Hematopoietic multipotent progenitor cell treated with erythropoietin and hydrocortisone succinate and interleukin-3 and kit ligand, for 15 days (in vitro differentiated cells): ENCODE results near the gene CYP20A1.
A peak's percentile ranks its signal among the peaks of the same experiment; 100 is the strongest.
"Not testable (repeated sequence)": the region's sequence is repeated elsewhere in the genome, so short reads cannot be mapped to it uniquely, and the experiment has no call there.

Source experiments
- DNase-seq: peaks from one replicate; pipeline ENCODE4 v3.0.0-alpha.2; 2015; ENCODE audit warnings: low spot score

CYP20A1 gene

GRCh38 chr2:203282101-203282500 is 43.3 kb downstream of the CYP20A1 start:
- DNase-seq = no peak

DNA sequence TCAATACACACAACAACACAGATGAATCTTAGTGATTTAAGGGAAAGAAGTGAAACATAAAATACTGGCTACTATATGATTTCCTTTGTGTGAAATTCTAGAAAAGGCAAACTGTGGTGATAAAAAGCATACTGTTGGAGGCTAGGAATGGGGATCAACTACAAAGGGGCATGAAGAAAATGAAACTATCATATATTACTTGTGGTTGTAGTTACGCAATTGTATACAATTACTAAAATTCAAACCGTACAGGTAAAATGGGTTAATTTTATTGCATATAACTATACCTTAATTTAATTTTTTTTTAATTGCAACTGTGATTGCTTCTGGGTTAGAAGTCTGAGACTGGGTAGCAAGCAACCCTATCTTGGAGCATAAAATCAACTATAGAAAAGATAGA is 47.7 kb downstream of the CYP20A1 start:
- no peak for DNase-seq

- no peak for DNase-seq
Observed at GRCh38 chr2:203301667-203302066, 62.8 kb downstream of the CYP20A1 start.

DNA sequence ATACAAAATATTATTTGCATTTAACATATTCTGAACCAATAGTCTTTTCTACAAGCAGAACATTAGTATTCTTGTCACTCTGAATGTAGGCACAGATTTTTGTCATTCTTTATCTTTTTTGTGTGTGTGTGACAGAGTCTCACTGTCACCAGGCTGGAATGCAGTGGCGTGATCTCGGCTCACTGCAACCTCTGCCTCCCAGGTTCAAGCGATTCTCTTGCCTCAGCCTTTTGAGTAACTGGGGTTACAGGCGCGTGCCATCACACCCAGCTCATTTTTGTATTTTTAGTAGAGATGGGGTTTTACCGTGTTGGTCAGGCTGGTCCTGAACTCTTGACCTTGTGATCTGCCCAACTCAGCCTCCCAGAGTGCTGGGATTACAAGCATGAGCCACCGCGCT is 63.8 kb downstream of the CYP20A1 start:
- DNase-seq = not testable (repeated sequence)

DNA sequence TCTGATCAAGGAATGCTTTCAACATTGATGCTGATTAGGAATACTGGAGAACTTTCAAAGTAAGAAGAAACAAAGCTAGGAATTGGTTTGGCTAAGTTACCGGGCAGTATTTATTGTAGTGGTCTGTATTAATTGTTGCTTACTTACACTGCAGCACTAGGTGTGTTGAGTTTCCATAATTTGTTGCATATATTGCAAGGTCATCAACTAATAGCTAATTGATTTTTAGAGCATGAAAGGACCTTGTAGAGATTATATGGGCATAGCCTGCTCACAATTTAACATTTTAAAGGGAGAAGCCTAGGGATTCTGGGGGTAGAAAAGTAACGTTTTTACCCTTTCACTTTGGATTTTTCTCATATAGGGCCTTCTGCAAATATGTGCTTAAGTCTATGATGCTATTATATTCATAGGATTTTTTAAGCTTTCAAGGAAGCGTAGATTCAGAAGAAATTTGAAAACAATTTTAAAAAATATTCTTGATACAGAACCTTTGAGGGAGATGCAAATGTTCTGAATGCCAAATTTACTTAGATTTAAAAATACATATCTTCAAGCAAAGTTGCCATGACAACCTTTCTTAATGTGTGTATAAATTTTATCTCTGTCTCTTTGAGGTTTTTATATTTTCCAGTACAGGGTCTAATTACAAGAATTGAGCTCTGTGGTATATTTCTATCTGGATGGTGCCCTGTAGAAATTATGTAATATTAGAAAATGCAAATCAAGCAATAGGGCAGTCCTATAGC is 72.0 kb downstream of the CYP20A1 start:
- no peak for DNase-seq

GRCh38 chr2:203326356-203326755 is 87.5 kb downstream of the CYP20A1 start:
- DNase-seq = no peak

DNA sequence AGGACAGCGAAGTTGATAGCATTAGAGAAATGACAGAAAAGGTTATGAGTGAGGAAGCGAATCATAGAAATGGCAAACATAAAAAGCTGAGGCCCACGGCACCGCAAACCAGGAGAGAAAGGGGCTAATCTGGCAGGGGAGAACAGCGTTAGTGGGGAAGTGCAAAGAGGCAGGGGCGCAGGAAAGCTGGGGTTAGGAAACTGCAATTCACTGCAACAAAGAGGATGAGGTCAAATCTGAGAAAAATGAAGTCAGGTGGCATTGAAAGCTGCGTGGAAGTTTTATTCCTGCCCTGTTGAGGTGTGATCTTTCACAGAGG is 88.7 kb downstream of the CYP20A1 start:
- DNase-seq = no peak

DNA sequence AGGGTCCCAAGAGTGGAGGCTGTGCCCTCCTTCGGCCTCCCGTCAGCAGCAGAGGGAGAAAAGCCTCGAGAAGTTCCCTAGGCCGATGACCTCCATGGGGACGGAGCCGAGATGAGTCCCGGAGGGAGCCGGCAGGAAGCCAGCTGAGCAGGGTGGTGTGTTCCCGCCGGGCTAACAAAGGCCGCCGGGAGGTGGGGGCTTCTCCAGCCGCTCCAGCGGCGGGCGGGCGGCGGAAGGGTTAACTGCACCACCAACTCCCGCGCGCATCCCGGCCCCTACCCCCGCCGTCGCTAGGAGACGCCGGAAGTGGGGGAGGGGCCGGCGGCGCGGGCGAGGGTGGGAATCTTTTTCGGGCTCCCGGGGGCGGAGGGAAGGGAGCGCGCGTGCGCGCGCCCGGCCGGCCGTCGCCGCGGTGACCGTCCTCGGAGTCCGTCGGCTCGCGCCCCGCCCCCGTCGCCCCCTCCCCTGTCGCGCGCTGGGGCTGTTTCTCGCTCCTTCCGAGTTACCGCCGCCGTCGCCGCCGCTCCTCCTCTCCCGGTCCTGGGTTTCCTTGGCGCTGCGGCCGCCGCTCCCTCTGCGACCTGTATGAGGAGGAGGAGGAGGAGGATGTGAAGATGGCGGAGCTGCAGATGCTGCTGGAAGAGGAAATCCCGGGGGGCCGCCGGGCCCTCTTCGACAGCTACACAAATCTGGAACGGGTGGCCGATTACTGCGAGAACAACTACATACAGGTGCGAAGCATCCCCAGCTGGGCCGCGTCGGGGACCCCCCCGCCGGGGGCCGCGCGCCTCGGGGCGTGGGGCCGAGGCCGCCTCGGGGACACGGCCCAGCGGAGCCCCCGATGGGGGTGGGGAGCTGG is 89.3 kb downstream of the CYP20A1 start, which contains the start of gene ABI2:
Gene ABI2, plus strand, starts transcription at position 494 of the 859 bp plus-strand sequence. Its CDS starts 121 bp downstream, at position 615.
- DNase-seq = peak; percentile 45

DNA sequence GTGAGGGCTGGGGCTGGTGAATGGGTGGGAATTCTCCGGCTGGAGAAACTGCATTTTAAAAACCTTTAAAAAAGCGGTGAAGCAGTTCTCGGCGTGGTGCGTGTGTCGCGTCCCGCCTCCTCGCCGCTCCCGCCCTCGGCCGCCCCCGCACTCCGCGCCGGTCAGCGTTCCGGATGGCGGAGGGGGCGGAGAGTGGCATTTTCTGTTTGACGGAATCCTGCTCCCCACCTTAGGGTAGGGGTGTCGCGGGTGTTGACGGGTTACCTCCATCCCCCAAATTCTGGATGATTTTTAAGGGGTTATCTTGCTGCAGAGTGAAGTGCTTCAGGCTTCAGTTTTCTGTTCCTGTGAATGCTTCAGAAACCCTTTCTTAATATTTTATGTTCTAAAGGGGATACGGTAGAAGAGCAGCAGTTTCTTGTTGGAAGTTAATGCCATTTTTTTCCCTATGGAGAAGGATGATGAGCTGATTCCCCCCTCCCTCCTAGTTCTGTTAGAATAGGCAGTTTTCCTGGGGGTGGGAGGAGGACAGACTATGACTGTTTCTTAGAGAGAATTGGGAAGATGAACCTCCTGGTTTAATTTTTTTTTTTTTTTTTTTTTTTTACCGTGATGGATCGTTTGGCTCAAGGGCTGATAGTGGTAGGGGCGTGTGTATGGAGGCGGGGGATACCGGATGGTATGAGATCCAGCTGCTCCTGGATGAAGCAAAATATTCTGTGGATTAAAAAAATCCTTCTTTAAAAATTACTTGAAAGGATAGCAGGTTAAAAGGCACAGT is 90.1 kb downstream of the CYP20A1 start:
- peak; percentile 52 for DNase-seq

- no peak for DNase-seq
Observed at GRCh38 chr2:203330434-203330833, 91.6 kb downstream of the CYP20A1 start.

GRCh38 chr2:203338322-203338721 is 99.5 kb downstream of the CYP20A1 start:
- no peak for DNase-seq

DNA sequence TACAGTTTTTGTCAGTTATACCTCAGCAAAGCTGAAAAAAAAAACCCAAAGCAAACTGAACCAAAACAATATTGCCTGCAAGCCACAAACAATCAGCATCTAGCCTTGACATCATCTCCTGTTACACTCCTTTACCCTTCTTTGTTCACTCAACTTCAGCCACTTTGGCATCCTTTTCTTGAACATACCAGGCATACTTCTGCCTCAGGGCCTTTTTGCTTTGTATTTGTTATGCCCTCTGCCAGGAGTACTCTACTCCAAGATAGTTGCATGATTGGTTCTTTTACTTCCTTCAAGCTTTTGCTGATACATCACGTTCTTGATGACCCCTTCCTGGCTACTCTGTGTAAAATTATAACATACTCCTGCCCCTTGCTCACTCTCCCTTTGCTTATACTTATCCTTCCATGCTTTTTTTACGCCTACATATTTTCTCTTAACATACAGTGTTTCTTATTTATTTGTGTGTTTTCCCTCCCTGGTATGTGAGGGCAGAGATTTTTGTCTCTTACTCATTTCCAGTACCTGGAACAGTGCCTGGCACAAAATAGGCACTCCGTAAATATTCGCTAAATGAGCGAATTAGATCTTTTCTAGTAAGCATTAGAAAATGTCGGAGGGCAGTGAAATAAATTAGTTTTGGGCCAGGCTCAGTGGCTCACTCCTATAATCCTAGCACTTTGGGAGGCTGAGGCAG is 102.1 kb downstream of the CYP20A1 start:
- no peak for DNase-seq

GRCh38 chr2:203341741-203342310 is 103.0 kb downstream of the CYP20A1 start:
- DNase-seq = no peak

DNA sequence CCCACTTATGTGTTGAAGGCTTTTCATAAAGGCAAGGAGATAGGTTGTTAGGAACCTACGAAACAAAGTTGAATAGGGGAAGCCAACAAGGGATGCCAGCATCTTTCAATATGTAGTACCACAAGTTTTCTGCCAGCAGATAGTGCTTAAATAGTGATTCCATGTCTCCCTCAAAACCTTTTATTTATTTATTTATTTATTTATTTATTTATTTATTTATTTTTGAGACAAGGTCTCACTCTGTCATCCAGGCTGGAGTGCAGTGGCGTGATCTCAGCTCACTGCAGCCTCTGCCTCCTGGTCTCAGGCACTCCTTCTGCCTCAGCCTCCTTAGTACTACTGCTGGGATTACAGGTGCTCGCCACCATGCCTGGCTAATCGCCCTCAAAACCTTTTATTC is 103.6 kb downstream of the CYP20A1 start:
- DNase-seq = not testable (repeated sequence)

- no peak for DNase-seq
Observed at GRCh38 chr2:203344667-203345066, 105.8 kb downstream of the CYP20A1 start.

- DNase-seq = peak; percentile 46
Observed at GRCh38 chr2:203346612-203347011, 107.8 kb downstream of the CYP20A1 start.

DNA sequence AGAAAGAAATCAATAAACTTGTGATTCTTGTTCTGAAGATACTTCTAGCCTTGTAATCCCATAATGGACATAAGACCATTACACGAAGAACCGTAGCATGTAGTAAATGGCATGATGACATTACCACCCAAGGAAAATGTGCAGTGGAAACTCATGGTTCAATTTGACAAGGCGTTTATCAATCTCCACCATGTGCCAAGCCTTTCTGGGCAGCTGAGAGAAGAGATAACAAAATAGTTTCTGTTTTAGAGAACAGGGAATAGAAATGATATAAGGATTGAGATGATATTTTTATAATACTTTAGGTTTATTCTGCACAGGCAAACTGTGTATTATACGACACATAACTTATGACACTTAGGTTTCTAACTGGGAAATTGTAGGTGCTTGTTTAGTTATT is 108.6 kb downstream of the CYP20A1 start:
- peak; percentile 90 for DNase-seq

GRCh38 chr2:203352604-203353255 is 113.9 kb downstream of the CYP20A1 start:
- no peak for DNase-seq

DNA sequence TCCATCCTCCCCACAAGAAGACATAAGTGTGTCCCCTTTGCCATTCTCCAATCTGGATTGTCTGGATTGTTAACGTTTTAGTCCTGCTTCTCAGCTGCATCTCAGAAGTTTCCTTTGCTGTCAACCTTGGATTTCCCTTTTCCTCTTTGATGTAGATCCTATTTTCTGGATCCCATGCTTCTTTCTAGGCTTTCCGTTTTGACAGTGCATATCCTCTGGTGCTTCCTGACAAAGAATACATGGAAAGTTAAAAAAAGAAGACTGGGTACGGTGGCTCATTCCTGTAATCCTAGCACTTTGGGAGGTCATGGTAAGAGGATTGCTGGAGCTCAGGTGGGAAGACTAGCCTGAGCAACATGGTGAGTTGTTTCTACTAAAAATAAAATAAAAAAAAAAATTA is 116.1 kb downstream of the CYP20A1 start:
- no peak for DNase-seq
